GM23338 (cell line): Measurements from ENCODE around the gene NCK2. TPM values are rescaled to one million over a fixed set of nuclear protein-coding genes. Genes with fewer than 3 reads are reported as not detected.

ENCODE experiments used
- ATAC-seq: fragments of 200-7000 bp; cut with Tn5 transposase; 3 replicates; pipeline ENCODE4 v1.9.1; 2020
- DNase-seq: peaks from one replicate; pipeline ENCODE4 v3.0.0-alpha.2; 2015; ENCODE audit warnings: low spot score
- H2AFZ ChIP-seq: fragments of 200-600 bp; sonication (generic); 2 replicates; pipeline ENCODE4 v1.8.0; 2016; ENCODE audit warnings: antibody characterized with exemption, mild to moderate bottlenecking, moderate library complexity
- H3F3A ChIP-seq: fragments of 200-600 bp; sonication (generic); replicated peaks from 2 replicates; pipeline ENCODE4 v1.8.0; 2017; ENCODE audit warnings: antibody characterized with exemption, mixed run types, low read depth
- H3K27ac ChIP-seq: fragments of 200-600 bp; sonication (generic); 2 replicates; pipeline ENCODE4 v1.6.1; 2016; ENCODE audit warnings: low read depth
- H3K27me3 ChIP-seq: fragments of 200-600 bp; sonication (generic); 2 replicates; pipeline ENCODE4 v1.8.0; 2016; ENCODE audit warnings: mild to moderate bottlenecking, mixed run types, moderate library complexity; ENCODE audit not compliant: insufficient read depth
- H3K36me3 ChIP-seq: fragments of 200-600 bp; sonication (generic); 2 replicates; pipeline ENCODE4 v1.8.0; 2016; ENCODE audit warnings: mild to moderate bottlenecking; ENCODE audit not compliant: insufficient read depth
- H3K4me1 ChIP-seq: fragments of 200-600 bp; sonication (generic); 2 replicates; pipeline ENCODE4 v1.8.0; 2016; ENCODE audit warnings: mild to moderate bottlenecking, moderate library complexity; ENCODE audit not compliant: insufficient read depth
- H3K4me2 ChIP-seq: fragments of 200-600 bp; sonication (generic); 2 replicates; pipeline ENCODE4 v1.7.1; 2017; ENCODE audit warnings: mixed run types
- H3K4me3 ChIP-seq: fragments of 200-600 bp; sonication (generic); 2 replicates; pipeline ENCODE4 v1.6.1; 2016; ENCODE audit warnings: mixed run types
- H3K79me2 ChIP-seq: fragments of 200-600 bp; sonication (generic); replicated peaks from 2 replicates; pipeline ENCODE4 v1.8.0; 2017; ENCODE audit warnings: mild to moderate bottlenecking; ENCODE audit not compliant: insufficient read depth
- H3K9me2 ChIP-seq: fragments of 200-600 bp; sonication (generic); 2 replicates; pipeline ENCODE4 v1.8.0; 2017; ENCODE audit not compliant: insufficient read depth
- H4K20me1 ChIP-seq: fragments of 200-600 bp; sonication (generic); replicated peaks from 2 replicates; pipeline ENCODE4 v1.8.0; 2017; ENCODE audit warnings: mild to moderate bottlenecking; ENCODE audit not compliant: insufficient read depth
- H3K27ac Mint-ChIP-seq: 2 replicates; pipeline ENCODE4 v1.8.0; 2020; ENCODE audit warnings: inconsistent platforms, mild to moderate bottlenecking, moderate library complexity, mixed read lengths
- H3K27me3 Mint-ChIP-seq: 3 replicates; pipeline ENCODE4 v1.8.0; 2022; ENCODE audit warnings: low read depth, mild to moderate bottlenecking, moderate library complexity, mixed read lengths, inconsistent platforms; ENCODE audit not compliant: insufficient read depth, poor library complexity
- H3K36me3 Mint-ChIP-seq: 3 replicates; pipeline ENCODE4 v1.8.0; 2021; ENCODE audit warnings: low read depth, mild to moderate bottlenecking, inconsistent platforms, moderate library complexity, mixed read lengths
- H3K4me1 Mint-ChIP-seq: 3 replicates; pipeline ENCODE4 v1.8.0; 2020; ENCODE audit warnings: mild to moderate bottlenecking, inconsistent platforms, mixed read lengths
- H3K4me3 Mint-ChIP-seq: 3 replicates; pipeline ENCODE4 v1.8.0; 2021; ENCODE audit warnings: moderate library complexity, mild to moderate bottlenecking, inconsistent platforms, mixed read lengths
- H3K9me3 Mint-ChIP-seq: 3 replicates; pipeline ENCODE4 v1.8.0; 2020; ENCODE audit warnings: moderate library complexity, mild to moderate bottlenecking, inconsistent platforms, mixed read lengths
- CREB1 ChIP-seq: fragments of 250-450 bp; sonication (Bioruptor Pico); IDR thresholded peaks from 2 replicates; pipeline ENCODE4 v1.5.0; 2020; ENCODE audit warnings: low read depth, mild to moderate bottlenecking, moderate library complexity
- CTCF ChIP-seq, 2 experiments: fragments of 200-600 bp in 1 of 2; sonication (generic) in 1 of 2; conservative IDR thresholded peaks; 2 replicates each; pipeline versions ENCODE4 v1.5.1 to v1.6.1; 2016 to 2017; ENCODE audit warnings: antibody characterized with exemption in 2 of 2, low read depth in 2 of 2, mild to moderate bottlenecking in 2 of 2, moderate library complexity in 1 of 2
- ETS1 ChIP-seq: IDR thresholded peaks from 2 replicates; pipeline ENCODE4 v1.6.1; 2016; ENCODE audit warnings: antibody characterized with exemption
- EZH2 ChIP-seq: fragments of 200-600 bp; sonication (generic); IDR thresholded peaks from one replicate; pipeline ENCODE4 v1.8.0; 2017; ENCODE audit warnings: antibody characterized with exemption, mild to moderate bottlenecking, low read depth; ENCODE audit not compliant: unreplicated experiment
- EZH2phosphoT487 ChIP-seq: fragments of 200-600 bp; sonication (generic); IDR thresholded peaks from one replicate; pipeline ENCODE4 v1.8.1; 2018; ENCODE audit warnings: antibody characterized with exemption; ENCODE audit not compliant: unreplicated experiment
- JUNB ChIP-seq: IDR thresholded peaks from one replicate; pipeline ENCODE4 v1.6.1; 2016; ENCODE audit warnings: antibody characterized with exemption; ENCODE audit not compliant: unreplicated experiment
- NANOG ChIP-seq: IDR thresholded peaks from 2 replicates; pipeline ENCODE4 v1.6.1; 2016; ENCODE audit warnings: antibody characterized with exemption, borderline replicate concordance
- POLR2AphosphoS5 ChIP-seq: IDR thresholded peaks from 2 replicates; pipeline ENCODE4 v1.6.1; 2016; ENCODE audit warnings: antibody characterized with exemption, low read depth
- STAT1 ChIP-seq: IDR thresholded peaks from one replicate; pipeline ENCODE4 v1.6.1; 2016; ENCODE audit warnings: antibody characterized with exemption; ENCODE audit not compliant: unreplicated experiment
- ZNF114 ChIP-seq: fragments of 250-450 bp; sonication (Bioruptor Pico); IDR thresholded peaks from 2 replicates; pipeline ENCODE4 v1.5.0; 2020; ENCODE audit warnings: mild to moderate bottlenecking, moderate library complexity
- ZNF331 ChIP-seq: fragments of 250-450 bp; sonication (Bioruptor Pico); IDR thresholded peaks from 2 replicates; pipeline ENCODE4 v1.5.0; 2020; ENCODE audit warnings: low read depth, mild to moderate bottlenecking, moderate library complexity
- polyA plus RNA-seq: library from polyadenylated mRNA; unstranded; fragments of >200 nt; fragmentation: Nextera tagmentation; extraction: Ambion mirVana; gene quantifications from 2 replicates; pipeline ENCODE4 v1.2.1, GENCODE V29; 2016
- total RNA-seq: library from RNA; depleted of rRNA; stranded (reverse); fragments of >200 nt; shearing (Covaris generic); gene quantifications from 2 replicates; pipeline ENCODE4 v1.2.3, GENCODE V29; 2014
- TF ChIP-seq, protein P1 (sequence below): IDR thresholded peaks from one replicate; pipeline ENCODE4 v1.6.1; 2018; ENCODE audit warnings: antibody characterized with exemption; ENCODE audit not compliant: unreplicated experiment
- TF ChIP-seq, protein P2 (sequence below): fragments of 250-450 bp; sonication (Bioruptor Pico); IDR thresholded peaks from 2 replicates; pipeline ENCODE4 v1.5.0; 2020; ENCODE audit warnings: mild to moderate bottlenecking, moderate library complexity

Gene NCK2
- total and polyA plus RNA-seq, 2 experiments from 2014 or later: 26.9 to 59.9 TPM

DNA sequence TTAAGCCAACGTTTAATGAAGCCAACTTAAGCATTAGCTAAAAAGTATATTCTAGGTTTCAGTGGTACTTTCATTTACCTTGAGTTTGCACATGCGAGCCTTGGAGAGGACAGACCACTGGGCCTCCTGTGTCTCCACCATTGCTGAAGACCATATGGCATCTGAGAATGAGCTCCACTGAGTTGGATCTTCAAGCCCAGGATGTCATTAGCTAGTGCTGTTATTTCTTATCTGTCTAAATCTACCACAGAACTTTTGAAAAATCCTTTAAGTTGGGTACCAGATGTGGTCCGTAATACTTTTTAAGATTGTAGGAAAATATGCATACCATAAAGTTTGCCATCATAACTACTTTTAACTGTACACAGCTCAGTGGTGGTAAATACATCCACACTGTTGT, 161.8 kb downstream of the NCK2 start:
- peaks cover 9% of the 10 kb centered on the region for H3K27me3 Mint-ChIP-seq
- no peaks in the 10 kb centered on the region for H3K27me3 ChIP-seq
- no peaks in the 10 kb centered on the region for H3F3A ChIP-seq
- no peak overlapping the region for H3K4me3 ChIP-seq
- no peaks in the 10 kb centered on the region for H4K20me1 ChIP-seq
- no peaks in the 10 kb centered on the region for H3K36me3 ChIP-seq
- no peak for ATAC-seq
- no peak overlapping the region for H3K4me2 ChIP-seq
- H2AFZ ChIP-seq: no peak overlapping the region
- no peak overlapping the region for H3K27ac Mint-ChIP-seq
- no peaks in the 10 kb centered on the region for H3K9me2 ChIP-seq
- peaks cover 2% of the 10 kb centered on the region; the same call in 1 of the 3 replicates for H3K9me3 Mint-ChIP-seq
- H3K36me3 Mint-ChIP-seq: no peaks in the 10 kb centered on the region
- no peak for DNase-seq
- no peak for TF ChIP-seq ZNF331 (CRISPR knock-in tag)
- TF ChIP-seq, protein P1, sequence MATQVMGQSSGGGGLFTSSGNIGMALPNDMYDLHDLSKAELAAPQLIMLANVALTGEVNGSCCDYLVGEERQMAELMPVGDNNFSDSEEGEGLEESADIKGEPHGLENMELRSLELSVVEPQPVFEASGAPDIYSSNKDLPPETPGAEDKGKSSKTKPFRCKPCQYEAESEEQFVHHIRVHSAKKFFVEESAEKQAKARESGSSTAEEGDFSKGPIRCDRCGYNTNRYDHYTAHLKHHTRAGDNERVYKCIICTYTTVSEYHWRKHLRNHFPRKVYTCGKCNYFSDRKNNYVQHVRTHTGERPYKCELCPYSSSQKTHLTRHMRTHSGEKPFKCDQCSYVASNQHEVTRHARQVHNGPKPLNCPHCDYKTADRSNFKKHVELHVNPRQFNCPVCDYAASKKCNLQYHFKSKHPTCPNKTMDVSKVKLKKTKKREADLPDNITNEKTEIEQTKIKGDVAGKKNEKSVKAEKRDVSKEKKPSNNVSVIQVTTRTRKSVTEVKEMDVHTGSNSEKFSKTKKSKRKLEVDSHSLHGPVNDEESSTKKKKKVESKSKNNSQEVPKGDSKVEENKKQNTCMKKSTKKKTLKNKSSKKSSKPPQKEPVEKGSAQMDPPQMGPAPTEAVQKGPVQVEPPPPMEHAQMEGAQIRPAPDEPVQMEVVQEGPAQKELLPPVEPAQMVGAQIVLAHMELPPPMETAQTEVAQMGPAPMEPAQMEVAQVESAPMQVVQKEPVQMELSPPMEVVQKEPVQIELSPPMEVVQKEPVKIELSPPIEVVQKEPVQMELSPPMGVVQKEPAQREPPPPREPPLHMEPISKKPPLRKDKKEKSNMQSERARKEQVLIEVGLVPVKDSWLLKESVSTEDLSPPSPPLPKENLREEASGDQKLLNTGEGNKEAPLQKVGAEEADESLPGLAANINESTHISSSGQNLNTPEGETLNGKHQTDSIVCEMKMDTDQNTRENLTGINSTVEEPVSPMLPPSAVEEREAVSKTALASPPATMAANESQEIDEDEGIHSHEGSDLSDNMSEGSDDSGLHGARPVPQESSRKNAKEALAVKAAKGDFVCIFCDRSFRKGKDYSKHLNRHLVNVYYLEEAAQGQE: no peak
- TF ChIP-seq EZH2: no peak
- no peak for TF ChIP-seq STAT1
- TF ChIP-seq ZNF114 (CRISPR knock-in tag): no peak
- TF ChIP-seq ETS1: no peak
- no peak for TF ChIP-seq EZH2phosphoT487
- no peak for TF ChIP-seq NANOG
- TF ChIP-seq, protein P2, sequence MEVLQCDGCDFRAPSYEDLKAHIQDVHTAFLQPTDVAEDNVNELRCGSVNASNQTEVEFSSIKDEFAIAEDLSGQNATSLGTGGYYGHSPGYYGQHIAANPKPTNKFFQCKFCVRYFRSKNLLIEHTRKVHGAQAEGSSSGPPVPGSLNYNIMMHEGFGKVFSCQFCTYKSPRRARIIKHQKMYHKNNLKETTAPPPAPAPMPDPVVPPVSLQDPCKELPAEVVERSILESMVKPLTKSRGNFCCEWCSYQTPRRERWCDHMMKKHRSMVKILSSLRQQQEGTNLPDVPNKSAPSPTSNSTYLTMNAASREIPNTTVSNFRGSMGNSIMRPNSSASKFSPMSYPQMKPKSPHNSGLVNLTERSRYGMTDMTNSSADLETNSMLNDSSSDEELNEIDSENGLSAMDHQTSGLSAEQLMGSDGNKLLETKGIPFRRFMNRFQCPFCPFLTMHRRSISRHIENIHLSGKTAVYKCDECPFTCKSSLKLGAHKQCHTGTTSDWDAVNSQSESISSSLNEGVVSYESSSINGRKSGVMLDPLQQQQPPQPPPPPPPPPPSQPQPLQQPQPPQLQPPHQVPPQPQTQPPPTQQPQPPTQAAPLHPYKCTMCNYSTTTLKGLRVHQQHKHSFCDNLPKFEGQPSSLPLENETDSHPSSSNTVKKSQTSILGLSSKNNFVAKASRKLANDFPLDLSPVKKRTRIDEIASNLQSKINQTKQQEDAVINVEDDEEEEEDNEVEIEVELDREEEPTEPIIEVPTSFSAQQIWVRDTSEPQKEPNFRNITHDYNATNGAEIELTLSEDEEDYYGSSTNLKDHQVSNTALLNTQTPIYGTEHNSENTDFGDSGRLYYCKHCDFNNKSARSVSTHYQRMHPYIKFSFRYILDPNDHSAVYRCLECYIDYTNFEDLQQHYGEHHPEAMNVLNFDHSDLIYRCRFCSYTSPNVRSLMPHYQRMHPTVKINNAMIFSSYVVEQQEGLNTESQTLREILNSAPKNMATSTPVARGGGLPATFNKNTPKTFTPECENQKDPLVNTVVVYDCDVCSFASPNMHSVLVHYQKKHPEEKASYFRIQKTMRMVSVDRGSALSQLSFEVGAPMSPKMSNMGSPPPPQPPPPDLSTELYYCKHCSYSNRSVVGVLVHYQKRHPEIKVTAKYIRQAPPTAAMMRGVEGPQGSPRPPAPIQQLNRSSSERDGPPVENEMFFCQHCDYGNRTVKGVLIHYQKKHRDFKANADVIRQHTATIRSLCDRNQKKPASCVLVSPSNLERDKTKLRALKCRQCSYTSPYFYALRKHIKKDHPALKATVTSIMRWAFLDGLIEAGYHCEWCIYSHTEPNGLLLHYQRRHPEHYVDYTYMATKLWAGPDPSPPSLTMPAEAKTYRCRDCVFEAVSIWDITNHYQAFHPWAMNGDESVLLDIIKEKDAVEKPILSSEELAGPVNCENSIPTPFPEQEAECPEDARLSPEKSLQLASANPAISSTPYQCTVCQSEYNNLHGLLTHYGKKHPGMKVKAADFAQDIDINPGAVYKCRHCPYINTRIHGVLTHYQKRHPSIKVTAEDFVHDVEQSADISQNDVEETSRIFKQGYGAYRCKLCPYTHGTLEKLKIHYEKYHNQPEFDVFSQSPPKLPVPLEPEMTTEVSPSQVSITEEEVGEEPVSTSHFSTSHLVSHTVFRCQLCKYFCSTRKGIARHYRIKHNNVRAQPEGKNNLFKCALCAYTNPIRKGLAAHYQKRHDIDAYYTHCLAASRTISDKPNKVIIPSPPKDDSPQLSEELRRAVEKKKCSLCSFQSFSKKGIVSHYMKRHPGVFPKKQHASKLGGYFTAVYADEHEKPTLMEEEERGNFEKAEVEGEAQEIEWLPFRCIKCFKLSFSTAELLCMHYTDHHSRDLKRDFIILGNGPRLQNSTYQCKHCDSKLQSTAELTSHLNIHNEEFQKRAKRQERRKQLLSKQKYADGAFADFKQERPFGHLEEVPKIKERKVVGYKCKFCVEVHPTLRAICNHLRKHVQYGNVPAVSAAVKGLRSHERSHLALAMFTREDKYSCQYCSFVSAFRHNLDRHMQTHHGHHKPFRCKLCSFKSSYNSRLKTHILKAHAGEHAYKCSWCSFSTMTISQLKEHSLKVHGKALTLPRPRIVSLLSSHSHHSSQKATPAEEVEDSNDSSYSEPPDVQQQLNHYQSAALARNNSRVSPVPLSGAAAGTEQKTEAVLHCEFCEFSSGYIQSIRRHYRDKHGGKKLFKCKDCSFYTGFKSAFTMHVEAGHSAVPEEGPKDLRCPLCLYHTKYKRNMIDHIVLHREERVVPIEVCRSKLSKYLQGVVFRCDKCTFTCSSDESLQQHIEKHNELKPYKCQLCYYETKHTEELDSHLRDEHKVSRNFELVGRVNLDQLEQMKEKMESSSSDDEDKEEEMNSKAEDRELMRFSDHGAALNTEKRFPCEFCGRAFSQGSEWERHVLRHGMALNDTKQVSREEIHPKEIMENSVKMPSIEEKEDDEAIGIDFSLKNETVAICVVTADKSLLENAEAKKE: no peak
- TF ChIP-seq CTCF (conservative IDR thresholded peaks at IDR 0.05; ENCODE audit: low read depth in 2 of 2): no peak
- no peak for TF ChIP-seq CREB1 (CRISPR knock-in tag)
- no peak for TF ChIP-seq POLR2AphosphoS5
- no peak for TF ChIP-seq JUNB
- peaks cover 8% of the 10 kb centered on the region for H3K4me1 Mint-ChIP-seq
- no peak overlapping the region for H3K4me3 Mint-ChIP-seq
- no peak overlapping the region for H3K27ac ChIP-seq
- H3K4me1 ChIP-seq: no peaks in the 10 kb centered on the region
- no peaks in the 10 kb centered on the region for H3K79me2 ChIP-seq
